Ishikawa (cell line): ENCODE measurements around the gene INHBB.

Experiments
- CEBPB ChIP-seq: IDR thresholded peaks from 2 replicates; pipeline ENCODE4 v1.6.1; 2012
- CREB1 ChIP-seq: IDR thresholded peaks from 2 replicates; pipeline ENCODE4 v1.6.1; 2012; ENCODE audit warnings: low read depth
- EGR1 ChIP-seq: IDR thresholded peaks from 2 replicates; pipeline ENCODE4 v1.6.1; 2012
- EP300 ChIP-seq: IDR thresholded peaks from 2 replicates; pipeline ENCODE4 v1.6.1; 2012; ENCODE audit warnings: borderline replicate concordance
- FOXM1 ChIP-seq: IDR thresholded peaks from 2 replicates; pipeline ENCODE4 v1.6.1; 2012; ENCODE audit warnings: low read depth, borderline replicate concordance
- NFIC ChIP-seq: IDR thresholded peaks from 2 replicates; pipeline ENCODE4 v1.6.1; 2012
- RAD21 ChIP-seq: IDR thresholded peaks from 2 replicates; pipeline ENCODE4 v1.6.1; 2012; ENCODE audit warnings: low read depth
- TAF1 ChIP-seq: IDR thresholded peaks from 2 replicates; pipeline ENCODE4 v1.6.1; 2012; ENCODE audit warnings: low read depth, mild to moderate bottlenecking
- TCF12 ChIP-seq: IDR thresholded peaks from 2 replicates; pipeline ENCODE4 v1.6.1; 2012; ENCODE audit warnings: low read depth
- TEAD4 ChIP-seq: IDR thresholded peaks from 2 replicates; pipeline ENCODE4 v1.6.1; 2012
- YY1 ChIP-seq: IDR thresholded peaks from 2 replicates; pipeline ENCODE4 v1.6.1; 2012; ENCODE audit warnings: low read depth
- ZBTB7A ChIP-seq: IDR thresholded peaks from 2 replicates; pipeline ENCODE4 v1.6.1; 2012; ENCODE audit warnings: low read depth
- TF ChIP-seq, protein P1 (sequence below): IDR thresholded peaks from 2 replicates; pipeline ENCODE4 v1.6.1; 2012
- TF ChIP-seq, protein P2 (sequence below): IDR thresholded peaks from 2 replicates; pipeline ENCODE4 v1.6.1; 2012; ENCODE audit warnings: low read depth, mild to moderate bottlenecking
- TF ChIP-seq, protein P3 (sequence below): IDR thresholded peaks from 2 replicates; pipeline ENCODE4 v1.6.1; 2012

INHBB gene

DNA sequence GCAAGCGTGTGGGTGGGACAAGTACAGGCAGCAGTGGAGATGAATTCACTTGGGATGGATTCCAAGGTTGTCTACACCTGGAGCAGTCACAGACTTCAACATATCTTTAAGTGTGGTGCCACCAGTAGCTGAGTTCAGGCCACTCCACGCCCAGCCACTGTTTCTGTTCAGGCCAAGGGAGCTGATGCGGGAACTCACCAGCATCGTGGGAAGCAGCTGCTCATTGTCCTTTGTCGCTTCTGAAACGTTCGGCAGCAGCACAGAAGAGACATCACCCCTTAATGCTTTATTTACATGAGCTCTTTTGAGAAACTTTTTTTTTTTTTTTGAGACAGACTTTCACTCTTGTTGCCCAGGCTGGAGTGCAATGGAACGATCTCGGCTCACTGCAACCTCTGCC is 19.9 kb upstream of the INHBB start:
- TF ChIP-seq TCF12 (no peak), TEAD4 (no peak), CREB1 (no peak), RAD21 (no peak), YY1 (no peak), FOXM1 (no peak), EGR1 (no peak), EP300 (no peak), CEBPB (no peak)
- TF ChIP-seq, protein P1, sequence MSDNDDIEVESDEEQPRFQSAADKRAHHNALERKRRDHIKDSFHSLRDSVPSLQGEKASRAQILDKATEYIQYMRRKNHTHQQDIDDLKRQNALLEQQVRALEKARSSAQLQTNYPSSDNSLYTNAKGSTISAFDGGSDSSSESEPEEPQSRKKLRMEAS: no peak
- TF ChIP-seq, protein P2, sequence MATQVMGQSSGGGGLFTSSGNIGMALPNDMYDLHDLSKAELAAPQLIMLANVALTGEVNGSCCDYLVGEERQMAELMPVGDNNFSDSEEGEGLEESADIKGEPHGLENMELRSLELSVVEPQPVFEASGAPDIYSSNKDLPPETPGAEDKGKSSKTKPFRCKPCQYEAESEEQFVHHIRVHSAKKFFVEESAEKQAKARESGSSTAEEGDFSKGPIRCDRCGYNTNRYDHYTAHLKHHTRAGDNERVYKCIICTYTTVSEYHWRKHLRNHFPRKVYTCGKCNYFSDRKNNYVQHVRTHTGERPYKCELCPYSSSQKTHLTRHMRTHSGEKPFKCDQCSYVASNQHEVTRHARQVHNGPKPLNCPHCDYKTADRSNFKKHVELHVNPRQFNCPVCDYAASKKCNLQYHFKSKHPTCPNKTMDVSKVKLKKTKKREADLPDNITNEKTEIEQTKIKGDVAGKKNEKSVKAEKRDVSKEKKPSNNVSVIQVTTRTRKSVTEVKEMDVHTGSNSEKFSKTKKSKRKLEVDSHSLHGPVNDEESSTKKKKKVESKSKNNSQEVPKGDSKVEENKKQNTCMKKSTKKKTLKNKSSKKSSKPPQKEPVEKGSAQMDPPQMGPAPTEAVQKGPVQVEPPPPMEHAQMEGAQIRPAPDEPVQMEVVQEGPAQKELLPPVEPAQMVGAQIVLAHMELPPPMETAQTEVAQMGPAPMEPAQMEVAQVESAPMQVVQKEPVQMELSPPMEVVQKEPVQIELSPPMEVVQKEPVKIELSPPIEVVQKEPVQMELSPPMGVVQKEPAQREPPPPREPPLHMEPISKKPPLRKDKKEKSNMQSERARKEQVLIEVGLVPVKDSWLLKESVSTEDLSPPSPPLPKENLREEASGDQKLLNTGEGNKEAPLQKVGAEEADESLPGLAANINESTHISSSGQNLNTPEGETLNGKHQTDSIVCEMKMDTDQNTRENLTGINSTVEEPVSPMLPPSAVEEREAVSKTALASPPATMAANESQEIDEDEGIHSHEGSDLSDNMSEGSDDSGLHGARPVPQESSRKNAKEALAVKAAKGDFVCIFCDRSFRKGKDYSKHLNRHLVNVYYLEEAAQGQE: no peak

DNA sequence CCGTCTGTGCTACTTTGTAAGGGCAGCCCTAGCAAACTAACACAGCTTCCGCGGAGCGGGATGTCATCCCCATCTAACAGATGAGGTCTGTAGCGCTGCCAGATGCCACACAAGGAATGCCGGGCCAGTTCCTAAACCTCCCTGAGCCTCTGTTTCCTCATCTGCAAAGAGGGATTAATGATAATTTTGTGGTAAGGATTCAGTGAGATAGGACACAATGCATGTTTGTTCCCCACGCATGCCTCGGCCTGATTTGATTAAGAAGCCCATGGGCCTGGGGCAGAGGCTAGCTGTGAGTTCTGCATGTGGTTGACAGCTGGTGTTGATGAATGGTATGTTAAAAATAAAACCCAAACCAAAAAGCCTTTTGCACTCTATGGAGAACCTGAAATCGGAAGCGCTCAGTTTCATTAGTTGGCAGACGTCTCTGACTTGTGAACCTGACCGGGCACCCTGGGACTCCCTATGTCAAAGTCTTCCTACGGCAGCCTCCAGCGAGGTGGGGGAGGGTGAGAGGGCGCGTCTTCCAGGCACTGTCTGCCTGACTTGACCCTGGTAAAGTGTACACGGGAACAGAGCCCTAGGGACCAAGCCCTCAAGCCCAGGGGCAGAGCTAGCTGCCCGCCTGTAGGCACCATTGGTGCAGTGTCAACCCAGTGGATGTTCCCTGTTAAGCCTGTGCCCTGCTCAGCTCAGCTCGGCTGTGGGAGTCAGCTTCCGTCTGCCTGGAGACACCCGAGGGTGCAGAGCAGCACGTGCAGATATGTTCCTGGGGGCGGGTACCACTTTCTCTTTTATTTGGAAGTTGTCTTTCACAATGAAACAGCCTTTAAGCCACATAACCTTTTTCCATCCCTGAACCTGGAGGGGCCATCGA is 14.8 kb upstream of the INHBB start:
- no peak for TF ChIP-seq CREB1
- TF ChIP-seq, protein P3, sequence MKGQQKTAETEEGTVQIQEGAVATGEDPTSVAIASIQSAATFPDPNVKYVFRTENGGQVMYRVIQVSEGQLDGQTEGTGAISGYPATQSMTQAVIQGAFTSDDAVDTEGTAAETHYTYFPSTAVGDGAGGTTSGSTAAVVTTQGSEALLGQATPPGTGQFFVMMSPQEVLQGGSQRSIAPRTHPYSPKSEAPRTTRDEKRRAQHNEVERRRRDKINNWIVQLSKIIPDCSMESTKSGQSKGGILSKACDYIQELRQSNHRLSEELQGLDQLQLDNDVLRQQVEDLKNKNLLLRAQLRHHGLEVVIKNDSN: no peak
- TF ChIP-seq EGR1: no peak

DNA sequence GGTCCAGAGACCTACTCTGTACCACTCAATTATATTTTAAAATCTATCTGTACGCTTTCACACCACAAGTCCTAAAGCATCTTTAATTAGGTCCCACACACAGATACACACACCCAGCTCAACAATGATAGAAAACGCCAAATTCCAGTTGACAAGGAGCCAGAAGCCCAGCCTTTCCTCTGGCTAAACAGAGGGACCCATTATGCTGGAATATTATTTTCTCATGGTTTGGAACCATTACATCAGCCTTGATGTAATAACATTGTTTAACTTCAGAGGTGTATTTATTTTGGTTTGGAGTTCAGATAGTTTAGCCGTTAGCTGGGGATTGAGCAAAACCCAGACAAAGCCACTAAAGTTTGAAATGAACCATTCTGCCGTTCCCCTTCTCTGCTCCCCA is 14.0 kb upstream of the INHBB start:
- TF ChIP-seq TEAD4 (no peak), CEBPB (no peak), CREB1 (no peak), FOXM1 (no peak), YY1 (no peak), ZBTB7A (no peak), EP300 (no peak), TCF12 (no peak), NFIC (no peak), EGR1 (no peak)
- TF ChIP-seq, protein P3: no peak
- TF ChIP-seq, protein P1: no peak

DNA sequence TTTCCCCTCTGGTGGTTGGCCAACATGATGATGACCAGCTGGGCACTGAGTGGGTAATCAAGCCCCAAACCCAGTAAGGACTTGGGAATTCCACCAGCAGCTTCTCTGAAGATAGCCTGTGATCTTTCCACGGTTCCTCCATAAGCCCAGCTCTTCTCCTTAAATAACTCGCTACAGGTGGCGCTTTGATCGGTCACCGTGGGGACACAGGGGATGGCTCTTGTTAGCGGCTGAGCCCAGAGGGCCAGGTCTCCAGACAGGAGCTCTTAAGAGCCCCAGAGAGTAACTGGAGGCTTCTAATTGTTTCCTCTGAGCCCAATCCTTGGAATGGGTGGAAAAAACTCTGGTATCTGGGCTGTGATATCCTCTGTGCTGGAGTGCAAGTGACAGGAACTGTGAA is 13.6 kb upstream of the INHBB start:
- TF ChIP-seq, protein P1: no peak
- no peak for TF ChIP-seq CEBPB
- TF ChIP-seq TCF12: no peak
- TF ChIP-seq TAF1: no peak
- TF ChIP-seq TEAD4: no peak
- TF ChIP-seq, protein P2: no peak
- TF ChIP-seq, protein P3: no peak
- no peak for TF ChIP-seq RAD21
- no peak for TF ChIP-seq YY1
- no peak for TF ChIP-seq NFIC
- no peak for TF ChIP-seq FOXM1
- TF ChIP-seq EP300: no peak
- TF ChIP-seq EGR1: no peak
- TF ChIP-seq ZBTB7A: no peak
- TF ChIP-seq CREB1: no peak

DNA sequence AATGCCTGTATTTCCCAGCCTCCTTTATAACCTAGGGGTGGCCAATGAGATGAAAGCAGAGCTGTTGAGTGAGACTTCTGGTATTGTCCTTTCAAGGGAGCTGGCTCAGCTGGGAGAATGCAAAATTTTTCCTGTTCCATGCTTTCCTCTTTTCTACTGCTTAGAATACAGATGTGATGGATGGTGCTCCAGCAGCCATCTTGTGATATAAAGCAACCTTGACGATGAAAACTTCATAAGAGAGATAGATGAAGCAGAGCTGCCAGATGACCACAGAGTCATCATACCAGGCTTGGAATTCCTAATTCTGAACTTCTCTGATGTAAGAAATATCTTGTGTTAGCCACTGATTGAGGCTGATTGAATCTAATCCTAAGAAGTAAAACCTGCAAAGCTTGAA is 11.9 kb upstream of the INHBB start:
- TF ChIP-seq NFIC: no peak
- TF ChIP-seq FOXM1: no peak
- TF ChIP-seq ZBTB7A: no peak
- TF ChIP-seq, protein P1: no peak
- TF ChIP-seq, protein P3: no peak
